Calu3 (cell line): ENCODE results near the gene SP9. TPM values are rescaled to one million over a fixed set of nuclear protein-coding genes. Genes with fewer than 3 reads are reported as not detected.
A peak's percentile ranks its signal among the peaks of the same experiment; 100 is the strongest.

Experiments used
- BruUV-seq: library from RNA; stranded (reverse); fragments of 400-500 nt; replicated peaks from 2 replicates; lab custom pipeline; 2021; lab: Mats Ljungman, UMichigan
- CTCF ChIA-PET: fragments of 300-600 bp; sonication (Branson Sonifier 250); formaldehyde crosslinking; loops from one replicate; lab custom pipeline; 2022; ENCODE audit warnings: antibody characterized with exemption; lab: Charles Lee
- DNase-seq: peaks from one replicate; pipeline ENCODE4 v3.0.0; 2022
- H3K27ac Mint-ChIP-seq: one replicate; pipeline ENCODE4 v1.8.0; 2022; ENCODE audit warnings: mixed read lengths; ENCODE audit not compliant: unreplicated experiment
- H3K27me3 Mint-ChIP-seq: one replicate; pipeline ENCODE4 v1.8.0; 2022; ENCODE audit warnings: mixed read lengths; ENCODE audit not compliant: unreplicated experiment
- H3K36me3 Mint-ChIP-seq: one replicate; pipeline ENCODE4 v1.8.0; 2022; ENCODE audit warnings: mild to moderate bottlenecking, moderate library complexity, mixed read lengths; ENCODE audit not compliant: insufficient read depth, unreplicated experiment
- H3K4me1 Mint-ChIP-seq: one replicate; pipeline ENCODE4 v1.8.0; 2022; ENCODE audit warnings: mild to moderate bottlenecking, low read depth, mixed read lengths; ENCODE audit not compliant: unreplicated experiment
- H3K4me3 Mint-ChIP-seq: one replicate; pipeline ENCODE4 v1.8.0; 2022; ENCODE audit warnings: mild to moderate bottlenecking, low read depth, moderate library complexity, mixed read lengths; ENCODE audit not compliant: unreplicated experiment
- H3K9me3 Mint-ChIP-seq: one replicate; pipeline ENCODE4 v1.8.0; 2022; ENCODE audit warnings: low read depth, mixed read lengths; ENCODE audit not compliant: unreplicated experiment
- intact Hi-C: fragments of 100-400 bp; cut with micrococcal nuclease; formaldehyde crosslinking; loops from one replicate; pipeline ENCODE4 v1.10.0; 2022; ENCODE audit not compliant: unreplicated experiment
- total RNA-seq: library from RNA; stranded (reverse); gene quantifications from 2 replicates; pipeline ENCODE4 v1.2.3, GENCODE V29; 2022
- TF ChIP-seq, protein P1 (sequence below): fragments of 200-600 bp; IDR thresholded peaks from one replicate; pipeline ENCODE4 v1.8.0; 2022; ENCODE audit warnings: antibody characterized with exemption; ENCODE audit not compliant: unreplicated experiment

Gene SP9
- total RNA-seq, 1 experiment from 2014 or later: not detected

- TF ChIP-seq, protein P1, sequence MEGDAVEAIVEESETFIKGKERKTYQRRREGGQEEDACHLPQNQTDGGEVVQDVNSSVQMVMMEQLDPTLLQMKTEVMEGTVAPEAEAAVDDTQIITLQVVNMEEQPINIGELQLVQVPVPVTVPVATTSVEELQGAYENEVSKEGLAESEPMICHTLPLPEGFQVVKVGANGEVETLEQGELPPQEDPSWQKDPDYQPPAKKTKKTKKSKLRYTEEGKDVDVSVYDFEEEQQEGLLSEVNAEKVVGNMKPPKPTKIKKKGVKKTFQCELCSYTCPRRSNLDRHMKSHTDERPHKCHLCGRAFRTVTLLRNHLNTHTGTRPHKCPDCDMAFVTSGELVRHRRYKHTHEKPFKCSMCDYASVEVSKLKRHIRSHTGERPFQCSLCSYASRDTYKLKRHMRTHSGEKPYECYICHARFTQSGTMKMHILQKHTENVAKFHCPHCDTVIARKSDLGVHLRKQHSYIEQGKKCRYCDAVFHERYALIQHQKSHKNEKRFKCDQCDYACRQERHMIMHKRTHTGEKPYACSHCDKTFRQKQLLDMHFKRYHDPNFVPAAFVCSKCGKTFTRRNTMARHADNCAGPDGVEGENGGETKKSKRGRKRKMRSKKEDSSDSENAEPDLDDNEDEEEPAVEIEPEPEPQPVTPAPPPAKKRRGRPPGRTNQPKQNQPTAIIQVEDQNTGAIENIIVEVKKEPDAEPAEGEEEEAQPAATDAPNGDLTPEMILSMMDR: no peak
- no TSS peak for BruUV-seq
- H3K27ac Mint-ChIP-seq: no peak overlapping the region
- DNase-seq: no peak
- intact Hi-C loops: no loop called here
- H3K4me3 Mint-ChIP-seq: peak overlapping the region; percentile 79
- peaks cover 28% of the 10 kb centered on the region for H3K4me1 Mint-ChIP-seq
- peaks cover 85% of the 10 kb centered on the region for H3K27me3 Mint-ChIP-seq
- CTCF ChIA-PET: interaction anchor here (0.5 kb wide), 1 partner anchor 583 kb away, joined by 8 read pairs; no protein-coding TSS in a partner anchor
- H3K36me3 Mint-ChIP-seq: no peaks in the 10 kb centered on the region
- H3K9me3 Mint-ChIP-seq: no peaks in the 10 kb centered on the region
These were observed 6.4 kb upstream of the SP9 start for GRCh38 chr2:174328114-174328960.

DNA sequence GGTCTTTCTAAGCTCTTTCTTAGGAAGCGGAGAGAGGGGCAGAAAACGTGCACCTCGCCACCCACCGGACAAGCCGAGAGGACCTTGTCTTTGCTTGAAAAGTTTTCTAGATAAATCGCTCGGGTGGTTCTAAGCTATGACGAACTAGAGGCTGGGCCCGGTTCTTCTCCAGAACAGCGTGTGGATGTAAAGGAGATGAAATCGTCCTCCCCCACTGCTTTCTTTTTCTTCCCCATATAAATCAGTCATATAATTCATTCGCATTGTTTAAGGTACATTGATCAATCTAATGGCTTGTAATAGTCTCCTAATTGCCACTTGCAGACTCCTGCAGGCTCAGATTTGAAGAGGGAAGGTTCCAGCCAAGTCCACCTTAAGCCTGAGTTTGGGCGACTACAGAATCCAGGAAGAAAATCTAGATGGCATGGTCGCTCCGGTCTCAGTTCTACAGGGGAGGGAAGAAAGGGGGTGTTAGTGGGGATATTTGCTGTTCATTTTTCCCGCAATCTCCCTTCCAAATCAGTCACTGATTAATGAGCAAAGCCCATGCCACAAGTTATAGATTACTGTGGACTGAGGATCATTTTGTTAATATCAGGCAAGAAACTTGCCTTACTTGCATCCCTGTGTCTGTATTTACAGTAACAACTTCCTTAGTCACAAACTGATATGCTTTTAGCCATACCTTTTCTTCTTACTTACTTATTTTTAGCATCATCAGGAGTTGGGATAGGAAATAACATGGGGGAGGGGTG is 5.6 kb upstream of the SP9 start:
- peak overlapping the region; percentile 79 for H3K4me3 Mint-ChIP-seq
- H3K4me1 Mint-ChIP-seq: peaks cover 36% of the 10 kb centered on the region
- H3K27me3 Mint-ChIP-seq: peaks cover 93% of the 10 kb centered on the region
- no peak overlapping the region for H3K27ac Mint-ChIP-seq
- no TSS peak for BruUV-seq
- intact Hi-C loops: no loop called here
- H3K9me3 Mint-ChIP-seq: no peaks in the 10 kb centered on the region
- CTCF ChIA-PET: no interaction called here
- DNase-seq: no peak
- H3K36me3 Mint-ChIP-seq: no peaks in the 10 kb centered on the region
- TF ChIP-seq, protein P1: no peak

DNA sequence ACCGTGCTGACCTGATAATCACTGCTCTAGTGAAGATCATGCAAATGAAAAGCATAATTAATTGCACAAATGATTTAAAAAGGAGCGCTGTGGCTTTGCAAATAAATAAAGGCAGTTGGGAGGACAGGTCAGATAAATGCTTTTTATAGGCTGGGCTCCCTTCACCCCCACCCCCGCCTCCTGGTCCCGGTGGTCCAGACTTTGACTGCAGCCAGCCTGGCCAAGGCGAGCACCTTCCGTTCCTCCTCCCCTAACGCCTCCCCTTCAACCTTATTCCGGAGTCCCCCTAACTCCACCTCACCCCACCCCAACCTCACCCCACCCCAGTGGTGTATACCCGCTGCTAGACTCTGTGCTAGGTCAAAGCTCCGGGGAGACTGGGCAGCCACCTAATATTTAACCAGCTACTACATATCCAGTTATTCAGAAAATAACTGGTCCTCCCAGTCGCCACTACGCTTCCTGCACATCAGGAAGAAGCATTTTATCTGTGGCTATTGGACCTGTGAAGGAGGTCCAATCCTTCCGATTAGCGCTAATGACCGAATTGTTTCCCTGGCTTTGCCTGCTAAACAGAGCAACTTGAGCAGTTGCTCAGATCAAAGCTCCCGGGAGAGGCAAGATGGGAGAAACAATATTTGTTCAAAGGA is 3.7 kb upstream of the SP9 start:
- Mint-ChIP-seq H3K27ac (no peak overlapping the region), H3K4me1 (peaks cover 52% of the 10 kb centered on the region), H3K27me3 (peaks cover 100% of the 10 kb centered on the region), H3K36me3 (peaks cover 10% of the 10 kb centered on the region), H3K9me3 (no peaks in the 10 kb centered on the region), H3K4me3 (no peak overlapping the region)
- TF ChIP-seq, protein P1: no peak
- CTCF ChIA-PET: interaction anchor here (0.7 to 1.4 kb wide), 2 partner anchors 10 to 13 kb away, joined by 3 to 4 read pairs; no protein-coding TSS in a partner anchor
- BruUV-seq: no TSS peak
- intact Hi-C loops: no loop called here
- DNase-seq: no peak

DNA sequence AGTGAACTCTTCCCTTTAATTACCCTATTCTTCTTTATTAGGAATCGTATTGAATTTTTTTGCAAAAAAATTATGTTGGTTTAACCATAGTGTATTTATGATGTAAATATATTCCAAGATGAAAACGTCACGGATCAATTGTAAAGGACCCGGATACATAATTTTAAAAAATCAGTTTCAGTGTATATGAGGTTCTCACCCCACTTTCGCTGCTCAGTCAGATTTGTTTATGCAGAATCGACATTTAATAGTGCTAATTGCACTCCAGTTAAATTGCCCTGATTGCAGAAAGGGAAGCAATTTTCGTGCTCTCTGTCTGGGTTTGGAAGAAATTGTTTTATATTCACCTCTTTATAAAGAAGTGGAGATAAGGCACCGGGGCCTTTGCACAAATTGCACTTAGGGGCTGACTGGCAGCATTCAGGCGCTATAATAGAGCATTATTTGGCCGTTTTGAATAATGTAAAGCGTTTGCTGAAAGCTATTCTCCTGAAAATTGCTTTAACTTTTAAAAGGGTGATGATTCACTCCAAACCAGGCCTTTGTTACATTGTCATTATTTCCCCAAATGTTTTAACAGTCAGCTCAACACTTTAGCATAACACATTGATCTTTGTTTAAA is 3.0 kb upstream of the SP9 start:
- CTCF ChIA-PET: interaction anchor here (1.4 kb wide), 1 partner anchor 10 kb away, joined by 3 read pairs; no protein-coding TSS in a partner anchor
- H3K4me3 Mint-ChIP-seq: peak overlapping the region; percentile 47
- TF ChIP-seq, protein P1: no peak
- H3K27ac Mint-ChIP-seq: no peak overlapping the region
- intact Hi-C loops: no loop called here
- H3K9me3 Mint-ChIP-seq: no peaks in the 10 kb centered on the region
- peaks cover 50% of the 10 kb centered on the region for H3K4me1 Mint-ChIP-seq
- peaks cover 10% of the 10 kb centered on the region for H3K36me3 Mint-ChIP-seq
- peaks cover 100% of the 10 kb centered on the region for H3K27me3 Mint-ChIP-seq
- DNase-seq: no peak
- BruUV-seq: no TSS peak
